GM18868 (cell line): ENCODE data around the gene CAT.
A peak's percentile ranks its signal among the peaks of the same experiment; 100 is the strongest.

ENCODE experiments used
- ATAC-seq: cut with Tn5 transposase; IDR thresholded peaks from one replicate; pipeline ENCODE4 v1.9.1; 2021; ENCODE audit warnings: mild to moderate bottlenecking, moderate library complexity; ENCODE audit not compliant: unreplicated experiment

Gene CAT

GRCh38 chr11:34493926-34494595, 55.3 kb downstream of the CAT start:
- ATAC-seq: no peak

- ATAC-seq: no peak
Observed at GRCh38 chr11:34495239-34495723, 56.5 kb downstream of the CAT start.

GRCh38 chr11:34495724-34496377, 57.1 kb downstream of the CAT start:
- ATAC-seq: no peak

GRCh38 chr11:34499719-34500500, 61.2 kb downstream of the CAT start:
- ATAC-seq: no peak

- ATAC-seq: no peak
Observed at GRCh38 chr11:34501500-34501899, 62.8 kb downstream of the CAT start.

- no peak for ATAC-seq
Observed at GRCh38 chr11:34501949-34502348, 63.2 kb downstream of the CAT start.

- no peak for ATAC-seq
Observed at GRCh38 chr11:34502949-34503348, 64.2 kb downstream of the CAT start.

- ATAC-seq: no peak
Observed at GRCh38 chr11:34505874-34506273, 67.1 kb downstream of the CAT start.

- ATAC-seq: no peak
Observed at GRCh38 chr11:34507156-34507555, 68.4 kb downstream of the CAT start.

- no peak for ATAC-seq
Observed at GRCh38 chr11:34507610-34508009, 68.9 kb downstream of the CAT start.

- no peak for ATAC-seq
Observed at GRCh38 chr11:34508524-34508923, 69.8 kb downstream of the CAT start.

GRCh38 chr11:34509336-34509876, 70.7 kb downstream of the CAT start:
- ATAC-seq: no peak

- ATAC-seq: no peak
Observed at GRCh38 chr11:34510218-34510617, 71.5 kb downstream of the CAT start.

- ATAC-seq: no peak
Observed at GRCh38 chr11:34510673-34511072, 71.9 kb downstream of the CAT start.

- ATAC-seq: peak; percentile 96
Observed at GRCh38 chr11:34512840-34513681, 74.3 kb downstream of the CAT start.

GRCh38 chr11:34513682-34514449, 75.1 kb downstream of the CAT start, which contains the start of gene ELF5:
ELF5 (minus strand) TSS chr11:34513794; CDS start chr11:34505749, 8,045 bp downstream.
- ATAC-seq: no peak

- no peak for ATAC-seq
Observed at GRCh38 chr11:34514597-34514996, 75.9 kb downstream of the CAT start.

GRCh38 chr11:34516247-34517040, 77.7 kb downstream of the CAT start:
- ATAC-seq: no peak
